Subcutaneous adipose tissue (tissue), 4 donors: ENCODE results near the gene RNU11. TPM values are rescaled to one million over a fixed set of nuclear protein-coding genes. Genes with fewer than 3 reads are reported as not detected.

Experiments
- total RNA-seq, 4 donors: library from RNA; depleted of rRNA; stranded (reverse); fragments of >200 nt; gene quantifications; one replicate each; pipeline ENCODE4 v1.1.0, GENCODE V29; 2016
- TF ChIP-seq, protein P1 (sequence below): fragments of 450-650 bp; IDR thresholded peaks from one replicate; pipeline ENCODE4 v1.5.1; 2016; ENCODE audit warnings: low read depth, mild to moderate bottlenecking, control low read depth, antibody characterized with exemption, moderate library complexity

RNU11 gene
- total RNA-seq, 4 donors from 2014 or later: not detected

DNA sequence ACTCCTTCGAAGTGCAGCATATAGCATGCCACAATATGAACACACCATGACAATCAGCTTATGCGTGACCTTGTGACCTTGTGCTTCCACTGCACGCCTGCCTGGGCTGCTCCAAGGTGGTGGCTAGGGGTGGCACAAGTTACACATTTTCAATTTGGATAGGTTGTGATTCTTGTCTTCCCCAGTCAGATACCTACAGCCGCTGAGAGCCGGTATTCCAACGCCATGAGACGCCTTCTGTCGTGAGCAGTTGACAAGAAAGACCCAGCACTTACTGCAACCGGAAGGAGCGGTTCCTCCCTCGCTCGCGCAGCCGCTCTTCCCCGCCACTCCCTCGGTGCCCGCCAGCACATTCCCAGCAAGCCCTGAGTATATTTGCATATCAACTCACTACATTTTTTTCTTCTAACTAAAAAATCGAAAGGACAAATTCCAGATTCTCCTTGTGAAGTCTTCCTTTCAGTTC, 359 bp upstream of the RNU11 start:
- TF ChIP-seq, protein P1, sequence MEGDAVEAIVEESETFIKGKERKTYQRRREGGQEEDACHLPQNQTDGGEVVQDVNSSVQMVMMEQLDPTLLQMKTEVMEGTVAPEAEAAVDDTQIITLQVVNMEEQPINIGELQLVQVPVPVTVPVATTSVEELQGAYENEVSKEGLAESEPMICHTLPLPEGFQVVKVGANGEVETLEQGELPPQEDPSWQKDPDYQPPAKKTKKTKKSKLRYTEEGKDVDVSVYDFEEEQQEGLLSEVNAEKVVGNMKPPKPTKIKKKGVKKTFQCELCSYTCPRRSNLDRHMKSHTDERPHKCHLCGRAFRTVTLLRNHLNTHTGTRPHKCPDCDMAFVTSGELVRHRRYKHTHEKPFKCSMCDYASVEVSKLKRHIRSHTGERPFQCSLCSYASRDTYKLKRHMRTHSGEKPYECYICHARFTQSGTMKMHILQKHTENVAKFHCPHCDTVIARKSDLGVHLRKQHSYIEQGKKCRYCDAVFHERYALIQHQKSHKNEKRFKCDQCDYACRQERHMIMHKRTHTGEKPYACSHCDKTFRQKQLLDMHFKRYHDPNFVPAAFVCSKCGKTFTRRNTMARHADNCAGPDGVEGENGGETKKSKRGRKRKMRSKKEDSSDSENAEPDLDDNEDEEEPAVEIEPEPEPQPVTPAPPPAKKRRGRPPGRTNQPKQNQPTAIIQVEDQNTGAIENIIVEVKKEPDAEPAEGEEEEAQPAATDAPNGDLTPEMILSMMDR: no peak

DNA sequence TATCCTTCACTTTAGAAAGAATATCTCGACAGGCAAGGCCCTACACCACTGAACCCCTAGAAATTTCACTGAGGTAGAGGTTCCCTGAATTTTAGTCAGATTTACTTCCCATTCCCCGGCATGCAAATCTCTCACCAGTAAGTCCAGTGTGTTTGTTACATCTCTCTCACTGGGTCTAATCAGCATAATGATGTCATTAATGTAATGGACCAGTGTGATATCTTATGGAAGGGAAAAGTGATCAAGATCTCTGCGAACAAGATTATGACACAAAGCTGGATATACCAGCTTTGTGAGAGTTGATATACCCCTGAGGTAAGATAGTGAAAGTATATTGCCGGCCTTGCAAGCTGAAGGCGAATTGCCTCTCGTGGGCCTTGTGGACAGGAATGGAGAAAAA, 7.9 kb downstream of the RNU11 start:
- TF ChIP-seq, protein P1: no peak

DNA sequence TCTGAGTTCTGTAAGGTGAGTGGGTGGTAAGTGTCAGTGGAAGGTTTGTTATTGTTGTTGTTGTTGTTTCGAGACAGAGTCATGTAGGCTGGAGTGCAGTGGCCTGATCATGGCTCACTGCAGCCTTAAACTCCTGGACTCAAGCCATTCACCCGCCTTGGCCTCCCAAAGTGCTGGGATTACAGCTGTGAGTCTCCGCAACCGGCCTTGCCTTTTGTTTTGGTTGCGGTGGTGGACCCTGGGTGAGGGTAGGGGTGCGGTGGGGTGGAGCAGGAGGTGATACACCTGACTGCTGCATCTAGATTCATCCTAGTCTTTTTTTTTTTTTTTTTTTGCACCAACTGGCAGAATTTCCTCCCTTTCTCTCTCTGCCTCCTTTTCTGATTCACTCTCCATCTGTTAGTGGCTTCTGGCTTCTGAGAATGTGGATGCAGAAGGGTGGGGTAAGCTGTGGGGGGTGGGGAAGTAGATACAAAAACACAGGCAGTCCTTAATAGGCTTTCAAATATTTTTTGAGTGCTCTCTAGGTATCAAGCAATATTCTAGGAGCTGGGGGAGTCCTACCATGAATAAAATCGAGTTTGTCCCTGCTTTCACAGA, 15.6 kb downstream of the RNU11 start:
- TF ChIP-seq, protein P1: no peak

DNA sequence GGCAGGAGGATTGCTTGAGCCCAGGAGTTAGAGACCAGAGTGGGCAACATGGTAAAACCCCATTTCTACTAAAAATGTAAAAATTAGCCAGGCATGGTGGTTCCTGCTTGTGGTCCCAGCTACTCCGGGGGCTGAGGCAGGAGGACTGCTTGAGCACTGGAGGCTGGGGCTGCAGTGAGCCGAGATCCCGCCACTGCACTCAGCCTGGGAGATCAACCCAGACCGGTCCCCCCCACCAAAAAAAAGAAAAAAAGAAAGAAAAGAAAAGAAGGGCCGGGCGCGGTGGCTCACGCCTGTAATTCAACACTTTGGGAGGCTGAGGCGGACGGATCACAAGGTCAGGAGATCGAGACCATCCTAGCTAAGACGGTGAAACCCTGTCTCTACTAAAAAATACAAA, 18.4 kb downstream of the RNU11 start:
- TF ChIP-seq, protein P1: no peak

DNA sequence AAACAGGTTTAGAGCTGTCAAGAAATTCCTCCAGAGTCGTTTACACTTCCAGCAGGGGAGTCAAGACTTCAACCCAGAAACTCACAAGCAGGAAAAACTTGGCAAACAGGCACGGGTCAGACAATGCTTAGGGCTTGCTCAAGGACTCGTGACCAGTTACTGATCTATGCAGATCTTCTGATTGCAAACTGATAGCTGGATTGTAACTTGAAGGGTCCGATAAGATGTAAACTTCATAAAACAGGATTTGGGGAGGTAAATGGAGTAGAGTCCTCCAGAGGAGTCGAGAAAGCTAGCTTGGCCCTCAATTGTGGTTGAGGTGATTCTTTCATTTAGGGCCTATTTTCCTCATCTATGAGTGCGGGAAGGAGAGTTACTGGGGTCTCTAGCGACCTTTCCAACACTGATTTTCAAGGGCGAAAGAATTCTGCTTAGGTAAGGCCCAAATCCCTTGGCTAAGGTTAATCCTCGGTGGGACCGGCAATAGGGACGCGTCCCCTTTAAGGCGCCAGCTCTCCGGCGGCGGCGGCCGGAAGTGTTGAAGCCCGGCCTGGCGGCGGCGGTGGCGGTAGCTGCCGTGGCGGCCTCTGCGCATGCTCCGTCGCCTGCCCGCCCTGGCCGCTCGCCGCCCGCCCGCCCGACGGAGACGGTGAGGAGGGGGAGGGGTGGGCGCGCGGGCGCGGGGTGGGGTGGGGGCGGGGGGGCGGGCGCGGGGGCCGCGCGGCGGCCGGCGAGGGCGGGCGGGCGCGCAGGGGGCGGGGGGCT, 20.0 kb downstream of the RNU11 start, which contains the start of gene GMEB1:
Gene GMEB1, plus strand, starts transcription at position 594 of the 765 bp plus-strand sequence. CDS start 14,829 bp downstream, outside the sequence.
- TF ChIP-seq, protein P1: no peak

DNA sequence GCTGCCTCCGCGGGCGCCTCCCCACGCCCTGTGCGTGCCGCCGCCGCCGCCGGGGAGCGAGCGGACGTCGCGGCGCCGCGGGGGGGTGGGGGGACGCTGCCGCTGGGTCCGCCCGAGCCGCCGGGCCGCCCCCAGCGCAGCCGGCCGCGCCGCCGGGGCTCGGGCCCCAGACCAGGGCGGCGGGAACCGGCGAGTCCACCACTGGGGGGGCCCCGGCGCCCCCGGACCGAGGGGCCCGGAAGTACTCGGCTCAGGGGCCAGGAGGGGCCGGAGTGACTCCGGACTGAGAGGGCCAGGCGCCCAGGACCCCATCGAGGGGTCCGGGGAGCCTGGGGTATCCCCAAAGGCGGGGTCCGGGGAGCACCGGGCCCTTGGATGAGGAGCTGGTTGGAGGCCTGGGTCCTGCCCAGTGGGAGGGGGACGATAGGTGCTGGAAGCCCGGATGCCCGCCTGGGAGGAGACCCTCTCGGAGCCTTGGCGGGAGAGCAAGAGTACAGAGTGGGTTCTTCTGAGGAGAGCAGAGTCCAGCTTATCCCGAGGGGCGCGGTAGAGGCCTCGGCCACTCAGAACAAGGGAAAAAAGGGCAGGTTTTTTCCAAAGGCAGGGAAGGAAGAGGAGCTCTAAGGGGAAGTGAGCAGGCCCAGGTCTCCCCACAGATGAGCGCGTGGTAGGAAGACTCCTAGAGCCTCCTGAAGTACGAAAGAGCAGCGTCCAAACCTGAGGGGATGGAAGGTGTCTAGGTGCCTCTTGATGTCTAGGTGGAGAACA, 20.7 kb downstream of the RNU11 start:
- TF ChIP-seq, protein P1: no peak
